SK-MEL-5 (cell line): ENCODE results near the gene PSG2. TPM values are rescaled to one million over a fixed set of nuclear protein-coding genes. Genes with fewer than 3 reads are reported as not detected.
"Not testable (repeated sequence)": the region's sequence is repeated elsewhere in the genome, so short reads cannot be mapped to it uniquely, and the experiment has no call there.

Source experiments
- DNase-seq: peaks from one replicate; pipeline ENCODE4 v3.0.0-alpha.2; 2016; ENCODE audit warnings: low read depth, low spot score
- in situ Hi-C: cut with HindIII; loops from 2 replicates; pipeline ENCODE4 v1.10.0; 2016; ENCODE audit warnings: low sequenced_read_pairs, high pct_unique_total_duplicates, low pct_unique_long_range_greater_than_20kb
- polyA plus RNA-seq, 2 experiments: library from polyadenylated mRNA; depleted of rRNA; stranded (reverse); fragments of >200 nt; gene quantifications; 2 replicates each; pipeline ENCODE4 v1.2.3, GENCODE V29; 2015
- total RNA-seq: library from RNA; depleted of rRNA; stranded (reverse); fragments of >200 nt; shearing (Covaris generic); gene quantifications from 2 replicates; pipeline ENCODE4 v1.2.3, GENCODE V29; 2014; rRNA removed

Gene PSG2
- not detected in 2 replicates for total RNA-seq
- not detected in 2 replicates for polyA plus RNA-seq (2015; cell fraction: cytosol; rRNA removed)
- polyA plus RNA-seq (2015; cell fraction: nucleus; rRNA removed): not detected in 2 replicates

DNA sequence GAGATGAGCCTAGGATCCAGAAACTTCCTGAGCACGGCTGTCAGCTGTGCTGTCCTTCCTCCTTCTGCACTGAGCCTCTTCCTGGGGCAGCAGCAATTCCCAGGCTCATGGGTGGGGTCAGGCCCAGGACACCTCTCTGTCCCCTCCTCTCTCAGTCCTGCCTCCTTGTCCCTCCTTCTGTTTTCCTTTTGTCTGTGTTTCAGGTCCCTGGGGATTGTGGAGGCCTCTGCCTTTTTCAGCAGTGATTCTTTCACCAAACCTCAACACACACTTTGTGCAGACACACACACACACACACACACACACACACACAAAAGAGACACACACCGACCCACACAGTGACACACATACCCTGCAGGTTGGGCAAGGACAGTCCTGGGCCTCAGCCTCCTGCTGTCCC lies at the start of gene PSG2:
PSG2 (minus strand) TSS at position 101 of the 400 bp plus-strand sequence. CDS start 132 bp downstream, outside the sequence.
- in situ Hi-C loops, DNase-seq: not testable (repeated sequence)

- in situ Hi-C loops: not testable (repeated sequence)
These were observed 48.9 kb upstream of the PSG2 start for GRCh38 chr19:43131281-43131842.

DNA sequence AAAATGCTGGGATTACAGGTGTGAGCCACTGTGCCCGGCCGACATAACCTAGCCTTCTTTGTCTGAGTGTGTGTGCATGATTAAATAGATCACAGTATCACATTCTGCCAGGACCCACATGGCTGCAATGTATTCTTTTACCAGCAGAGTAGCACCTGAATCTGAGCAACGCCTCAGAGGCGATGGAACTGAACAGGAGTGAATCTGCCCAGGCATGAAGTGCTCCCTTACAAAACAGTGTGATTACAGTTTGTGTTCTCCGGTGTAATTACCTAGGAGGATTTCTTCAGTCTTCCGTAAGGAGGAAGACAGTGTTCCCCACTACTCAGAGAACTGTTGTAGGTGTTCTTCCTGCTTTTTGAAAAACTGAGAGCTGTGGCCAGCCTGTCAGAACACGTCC lies 46.7 kb upstream of the PSG2 start:
- DNase-seq, in situ Hi-C loops: not testable (repeated sequence)

More at GRCh38 chr19:43131281-43131842, 48.9 kb upstream of the PSG2 start:
- not testable (repeated sequence) for DNase-seq

GRCh38 chr19:43127336-43127735 lies 44.8 kb upstream of the PSG2 start:
- in situ Hi-C loops, DNase-seq: not testable (repeated sequence)

DNA sequence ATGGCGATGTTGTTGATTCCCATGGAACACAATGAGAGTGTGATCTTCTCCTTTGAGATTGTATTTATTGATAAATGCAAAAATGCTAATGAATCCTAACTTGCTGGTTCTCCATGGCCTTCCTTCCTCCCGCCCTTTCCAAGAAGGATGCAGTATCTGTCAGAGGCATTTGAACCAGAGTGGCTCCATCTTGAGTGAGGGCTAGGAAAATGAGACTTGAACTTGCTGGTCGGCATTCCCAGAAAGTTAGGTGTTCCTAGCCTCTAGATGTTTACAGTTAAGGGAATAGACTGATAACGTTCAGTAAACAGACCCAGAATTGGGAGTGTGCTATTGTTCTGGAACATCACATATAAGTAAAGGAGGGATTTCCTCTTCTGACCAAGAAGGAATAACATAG lies 44.2 kb upstream of the PSG2 start:
- DNase-seq: no peak
- in situ Hi-C loops: no loop called here

DNA sequence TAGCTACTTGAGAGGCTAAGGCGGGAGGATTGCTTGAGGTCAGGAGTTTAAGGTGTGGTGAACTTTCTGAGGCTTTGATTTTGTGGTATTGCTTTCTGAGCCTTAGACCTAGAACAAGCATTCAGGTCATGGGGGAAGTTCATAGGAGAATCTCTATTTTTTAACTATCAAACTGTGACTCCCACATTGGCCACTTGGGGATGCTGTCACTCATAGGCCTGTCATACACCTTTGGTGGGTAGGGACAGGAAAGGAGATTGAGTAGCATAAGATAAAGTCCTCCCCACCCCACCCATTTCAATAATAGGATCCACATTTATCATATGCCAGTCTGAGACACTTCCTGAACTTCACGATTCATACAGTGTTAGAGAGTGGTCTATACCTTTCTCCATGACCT lies 41.9 kb upstream of the PSG2 start:
- in situ Hi-C loops: no loop called here
- DNase-seq: no peak

DNA sequence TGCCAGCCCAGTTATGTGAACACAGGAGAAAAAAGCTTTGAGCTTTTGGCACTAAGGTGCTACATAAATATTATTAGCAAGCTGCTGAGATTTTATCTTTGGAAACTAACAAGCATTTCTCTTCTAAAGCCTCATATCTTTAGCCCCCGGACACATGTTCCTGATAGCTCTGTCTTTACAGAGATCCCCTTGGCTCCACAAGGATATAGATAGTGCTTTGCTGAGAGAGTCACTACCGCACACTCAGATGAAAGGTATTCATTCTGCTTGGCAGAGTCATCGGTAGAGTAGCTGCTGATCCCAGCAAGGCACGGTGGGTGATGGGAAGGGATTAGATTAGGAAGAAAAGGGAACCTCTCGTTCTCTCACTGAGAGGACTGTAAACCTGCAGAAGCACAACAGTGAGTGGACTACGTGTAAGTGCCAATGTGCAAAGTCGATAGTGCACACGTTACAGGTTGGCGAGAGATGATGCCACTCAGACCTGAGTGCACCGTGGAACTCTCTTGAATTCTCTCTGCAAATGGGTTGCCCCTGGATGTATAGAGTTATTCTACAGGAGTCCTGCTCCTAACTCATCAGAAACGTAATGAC lies 38.0 kb upstream of the PSG2 start:
- in situ Hi-C loops, DNase-seq: not testable (repeated sequence)

- in situ Hi-C loops, DNase-seq: not testable (repeated sequence)
These were observed 37.0 kb upstream of the PSG2 start for GRCh38 chr19:43119526-43119925.

DNA sequence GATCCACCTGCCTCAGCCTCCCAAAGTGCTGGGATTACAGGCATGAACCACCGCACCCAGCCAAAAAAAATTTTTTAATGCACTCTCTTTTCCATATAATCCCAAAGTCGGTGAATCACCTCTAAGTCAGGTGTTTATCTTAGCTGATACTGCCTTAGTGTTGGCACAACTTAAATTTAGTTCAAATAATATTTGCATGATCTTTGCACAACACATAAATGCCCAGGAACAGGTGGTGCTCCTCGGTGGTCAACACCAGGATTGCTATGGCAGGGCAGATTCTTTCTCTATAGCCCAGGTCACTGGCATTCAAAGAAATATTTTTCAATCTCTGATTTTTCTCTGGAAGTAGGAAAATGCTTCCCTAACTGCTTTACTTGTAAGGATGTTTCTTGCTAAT lies 33.9 kb upstream of the PSG2 start:
- DNase-seq, in situ Hi-C loops: not testable (repeated sequence)

- DNase-seq, in situ Hi-C loops: not testable (repeated sequence)
These were observed 33.0 kb upstream of the PSG2 start for GRCh38 chr19:43115548-43115947.

DNA sequence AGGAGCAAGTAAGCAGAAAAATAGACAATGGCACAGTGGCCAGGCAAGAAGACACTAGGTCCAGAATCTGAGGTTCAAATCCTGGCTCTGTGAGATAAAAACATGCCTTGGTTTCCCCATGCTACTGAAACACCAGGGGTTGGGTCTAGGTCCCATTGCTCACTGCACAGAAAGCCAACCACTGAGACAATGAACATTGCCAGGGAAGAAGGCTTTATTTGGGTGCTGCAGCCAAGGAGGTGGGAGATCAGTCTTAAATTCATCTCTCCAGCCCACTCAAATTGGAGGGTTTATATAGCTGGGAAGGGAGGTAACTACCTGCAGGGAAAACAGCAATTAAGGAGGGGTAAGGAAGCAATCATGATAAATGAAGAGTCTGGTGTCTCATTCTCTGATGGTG lies 32.6 kb upstream of the PSG2 start:
- DNase-seq, in situ Hi-C loops: not testable (repeated sequence)

DNA sequence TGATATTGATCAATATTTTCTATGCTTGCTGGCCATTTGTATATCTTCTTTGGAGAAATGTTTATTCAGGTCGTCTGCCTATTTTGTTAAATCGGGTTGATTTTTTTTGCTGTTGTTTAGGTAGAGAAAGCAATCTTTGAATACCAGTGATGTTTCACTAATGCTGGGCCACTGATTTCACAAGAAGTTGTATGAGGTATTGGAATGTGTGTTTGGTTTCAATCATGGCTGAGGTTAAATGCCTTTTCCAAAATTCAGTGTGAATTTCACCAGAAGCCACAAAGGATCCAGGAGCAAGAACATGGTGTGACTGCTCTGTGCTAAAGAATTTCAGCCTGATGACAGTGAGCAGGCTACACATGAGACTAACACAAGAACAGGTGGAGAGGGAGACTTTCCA lies 32.1 kb upstream of the PSG2 start:
- in situ Hi-C loops, DNase-seq: not testable (repeated sequence)

DNA sequence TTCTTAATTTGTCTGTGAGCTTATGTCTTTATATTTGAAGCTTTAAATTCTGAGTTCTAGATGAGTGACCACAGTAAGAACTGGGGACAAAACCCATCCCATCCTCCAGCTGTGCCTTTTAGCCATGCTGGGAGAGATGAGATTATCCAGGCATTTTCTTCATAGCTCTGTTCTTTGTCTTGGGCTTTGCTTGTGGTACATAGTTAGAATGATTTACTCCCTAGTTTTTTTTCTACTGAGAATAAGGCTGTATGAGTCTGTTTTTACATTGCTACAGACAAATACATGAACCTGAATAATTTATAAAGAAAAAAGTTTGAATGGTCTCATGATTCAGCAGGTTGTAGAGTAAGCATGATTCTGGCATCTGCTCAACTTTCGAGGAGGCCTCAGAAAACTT lies 24.9 kb upstream of the PSG2 start:
- in situ Hi-C loops, DNase-seq: not testable (repeated sequence)

- in situ Hi-C loops: no loop called here
These were observed 23.0 kb upstream of the PSG2 start for GRCh38 chr19:43105496-43105895.

DNA sequence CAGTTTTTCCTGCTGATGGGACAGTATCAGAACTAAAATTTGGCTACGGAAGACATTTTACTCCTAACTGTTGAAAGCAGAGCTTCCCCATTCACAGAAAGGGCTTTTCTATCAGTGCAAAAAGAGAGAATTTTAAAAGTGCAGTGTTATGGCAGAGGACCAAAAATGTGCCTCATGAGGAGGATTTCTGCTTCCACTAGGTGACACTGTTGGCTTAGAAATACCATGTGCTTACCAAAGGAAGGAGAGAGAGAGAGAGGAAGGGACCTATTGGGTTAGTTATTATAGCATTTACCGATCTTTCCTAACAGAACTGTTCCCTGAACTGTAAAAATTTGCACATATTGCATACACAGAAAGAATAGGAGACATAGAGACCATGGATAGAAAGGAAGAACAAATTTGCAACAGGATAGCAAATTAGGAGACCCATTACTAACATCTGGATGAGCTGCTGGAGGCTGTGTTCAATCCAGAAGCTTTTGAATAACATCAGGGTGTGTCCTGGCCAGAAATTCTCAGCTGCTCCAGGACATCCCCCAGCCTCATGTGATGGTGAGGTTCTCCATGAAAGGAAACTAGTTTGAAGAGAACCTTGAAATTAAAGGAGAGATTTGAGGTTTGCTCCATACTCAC lies 21.8 kb upstream of the PSG2 start:
- peak; percentile 45 for DNase-seq
- in situ Hi-C loops: not testable (repeated sequence)

More at GRCh38 chr19:43105496-43105895, 23.0 kb upstream of the PSG2 start:
- DNase-seq: no peak

- DNase-seq: no peak
- in situ Hi-C loops: no loop called here
These were observed 19.4 kb upstream of the PSG2 start for GRCh38 chr19:43101950-43102349.

DNA sequence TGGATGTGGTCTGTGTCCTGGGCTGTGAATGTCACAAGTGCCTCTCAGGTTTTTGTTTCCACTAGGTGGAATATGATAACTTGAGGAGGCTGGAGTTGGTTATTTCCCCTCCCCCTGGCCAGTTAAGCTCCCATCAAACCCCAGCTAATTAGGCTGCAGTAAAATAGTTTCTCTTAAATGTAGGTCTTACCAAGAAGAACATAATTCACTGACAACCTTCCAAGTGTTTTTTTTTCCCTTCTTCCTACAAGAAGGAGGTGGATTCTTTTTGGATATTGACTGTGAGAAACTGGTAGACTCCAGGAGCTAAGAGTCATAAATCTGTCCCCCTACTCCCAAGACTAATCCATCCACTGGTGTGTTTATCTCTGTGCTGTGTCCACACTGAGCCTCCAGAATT lies 15.9 kb upstream of the PSG2 start:
- in situ Hi-C loops, DNase-seq: not testable (repeated sequence)

- DNase-seq: peak; percentile 54
- in situ Hi-C loops: not testable (repeated sequence)
These were observed 5.3 kb upstream of the PSG2 start for GRCh38 chr19:43087702-43088340.
